Measurements from ENCODE around the gene MXD3. TPM values are rescaled to one million over a fixed set of nuclear protein-coding genes. Genes with fewer than 3 reads are reported as not detected.

Gene MXD3
- total RNA-seq, 1 donor from 2014 or later = 17.3 TPM

DNA sequence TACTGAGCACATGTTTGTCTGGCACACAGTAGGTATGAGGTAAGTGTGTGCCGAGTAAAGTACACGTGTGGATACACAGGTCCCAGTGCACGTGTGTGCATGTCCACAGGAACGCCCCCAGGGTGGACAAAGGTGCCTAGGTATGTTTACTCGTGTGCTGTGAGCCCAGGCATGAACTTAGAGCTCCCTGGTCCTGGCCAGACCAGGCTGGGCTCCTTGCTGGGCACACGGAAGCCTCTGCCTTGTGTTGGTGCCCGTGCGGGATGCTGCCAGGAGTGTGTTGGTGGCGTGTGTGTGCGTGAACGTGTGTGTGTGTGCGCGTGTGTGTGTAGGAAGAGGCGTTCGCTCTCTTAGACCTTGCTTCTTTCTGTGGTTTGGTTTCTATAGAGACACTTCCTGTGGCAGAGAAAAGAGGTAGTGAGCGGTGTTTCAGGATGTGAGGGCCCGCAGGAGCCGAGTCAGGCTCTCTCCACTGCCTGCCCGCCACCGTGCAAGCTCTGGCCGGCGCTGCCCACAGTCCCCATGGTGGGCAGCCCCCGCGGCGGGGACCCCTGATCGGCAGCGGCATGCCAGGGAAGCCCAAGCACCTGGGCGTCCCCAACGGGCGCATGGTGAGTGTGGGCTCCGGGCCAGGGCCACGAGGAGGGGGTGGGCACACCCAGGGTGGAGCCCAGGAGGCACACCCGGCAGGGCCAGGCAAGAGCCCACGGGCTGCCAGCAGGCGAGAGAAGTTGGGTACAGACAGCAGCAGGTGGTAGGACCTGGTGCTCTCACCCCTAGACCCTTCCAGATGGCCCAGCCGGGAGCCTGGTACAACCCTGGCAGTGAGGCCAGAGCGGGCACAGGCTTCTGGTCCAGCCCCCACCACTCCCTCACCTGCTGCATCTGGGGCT lies 46.0 kb upstream of the MXD3 start, which contains the start of gene RGS14:
Gene RGS14 (plus strand): TSS at position 466 of the 893 bp plus-strand sequence. CDS start 101 bp downstream, at position 567.
- Mint-ChIP-seq H3K27me3 (ENCODE audit: unreplicated experiment) (peaks cover 2% of the 10 kb centered on the region), H3K9me3 (ENCODE audit: unreplicated experiment) (peaks cover 4% of the 10 kb centered on the region), H3K4me1 (ENCODE audit: low read depth, unreplicated experiment) (peaks cover 1% of the 10 kb centered on the region), H3K36me3 (ENCODE audit: unreplicated experiment) (no peaks in the 10 kb centered on the region), H3K4me3 (ENCODE audit: unreplicated experiment) (no peak within 1 kb of the TSS), H3K27ac (ENCODE audit: unreplicated experiment) (peak within 1 kb of the TSS; percentile 50)
- no peak for DNase-seq
- TF ChIP-seq, protein P1, sequence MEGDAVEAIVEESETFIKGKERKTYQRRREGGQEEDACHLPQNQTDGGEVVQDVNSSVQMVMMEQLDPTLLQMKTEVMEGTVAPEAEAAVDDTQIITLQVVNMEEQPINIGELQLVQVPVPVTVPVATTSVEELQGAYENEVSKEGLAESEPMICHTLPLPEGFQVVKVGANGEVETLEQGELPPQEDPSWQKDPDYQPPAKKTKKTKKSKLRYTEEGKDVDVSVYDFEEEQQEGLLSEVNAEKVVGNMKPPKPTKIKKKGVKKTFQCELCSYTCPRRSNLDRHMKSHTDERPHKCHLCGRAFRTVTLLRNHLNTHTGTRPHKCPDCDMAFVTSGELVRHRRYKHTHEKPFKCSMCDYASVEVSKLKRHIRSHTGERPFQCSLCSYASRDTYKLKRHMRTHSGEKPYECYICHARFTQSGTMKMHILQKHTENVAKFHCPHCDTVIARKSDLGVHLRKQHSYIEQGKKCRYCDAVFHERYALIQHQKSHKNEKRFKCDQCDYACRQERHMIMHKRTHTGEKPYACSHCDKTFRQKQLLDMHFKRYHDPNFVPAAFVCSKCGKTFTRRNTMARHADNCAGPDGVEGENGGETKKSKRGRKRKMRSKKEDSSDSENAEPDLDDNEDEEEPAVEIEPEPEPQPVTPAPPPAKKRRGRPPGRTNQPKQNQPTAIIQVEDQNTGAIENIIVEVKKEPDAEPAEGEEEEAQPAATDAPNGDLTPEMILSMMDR (IDR thresholded peaks at IDR 0.05; ENCODE audit: partially characterized antibody, unreplicated experiment) = no peak

GRCh38 chr5:177357146-177357458 lies 45.4 kb upstream of the MXD3 start:
- Mint-ChIP-seq H3K36me3 (ENCODE audit: unreplicated experiment) (no peaks in the 10 kb centered on the region), H3K4me1 (ENCODE audit: low read depth, unreplicated experiment) (peaks cover 1% of the 10 kb centered on the region), H3K9me3 (ENCODE audit: unreplicated experiment) (peaks cover 4% of the 10 kb centered on the region), H3K27ac (ENCODE audit: unreplicated experiment) (no peak overlapping the region), H3K27me3 (ENCODE audit: unreplicated experiment) (peaks cover 2% of the 10 kb centered on the region), H3K4me3 (ENCODE audit: unreplicated experiment) (no peak overlapping the region)
- TF ChIP-seq, protein P1 (IDR thresholded peaks at IDR 0.05; ENCODE audit: partially characterized antibody, unreplicated experiment) = no peak
- no peak for DNase-seq

DNA sequence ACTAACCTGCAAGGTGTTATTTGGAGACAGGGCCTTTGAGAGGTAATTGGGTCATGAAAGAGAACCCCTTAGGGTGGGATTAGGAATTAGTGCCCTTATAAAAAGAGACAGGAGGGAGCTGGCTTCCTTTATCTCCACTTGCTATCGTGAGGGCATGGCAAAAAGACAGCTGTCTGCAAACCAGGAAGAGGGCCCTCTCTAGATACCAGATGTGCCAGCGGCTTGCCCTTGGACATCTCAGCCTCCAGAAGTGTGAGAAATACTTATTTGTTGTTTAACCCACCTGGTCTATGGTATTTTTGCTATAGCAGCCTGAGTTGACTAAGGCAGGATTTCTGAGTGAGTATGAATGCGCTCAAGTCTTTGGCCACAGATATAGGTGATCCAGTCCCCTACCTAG lies 45.0 kb upstream of the MXD3 start:
- no peak overlapping the region for H3K27ac Mint-ChIP-seq (ENCODE audit: unreplicated experiment)
- H3K4me3 Mint-ChIP-seq (ENCODE audit: unreplicated experiment) = no peak overlapping the region
- no peak for DNase-seq
- TF ChIP-seq, protein P1 (IDR thresholded peaks at IDR 0.05; ENCODE audit: partially characterized antibody, unreplicated experiment) = no peak
- H3K4me1 Mint-ChIP-seq (ENCODE audit: low read depth, unreplicated experiment) = peaks cover 1% of the 10 kb centered on the region
- peaks cover 5% of the 10 kb centered on the region for H3K9me3 Mint-ChIP-seq (ENCODE audit: unreplicated experiment)
- peaks cover 2% of the 10 kb centered on the region for H3K27me3 Mint-ChIP-seq (ENCODE audit: unreplicated experiment)
- no peaks in the 10 kb centered on the region for H3K36me3 Mint-ChIP-seq (ENCODE audit: unreplicated experiment)

DNA sequence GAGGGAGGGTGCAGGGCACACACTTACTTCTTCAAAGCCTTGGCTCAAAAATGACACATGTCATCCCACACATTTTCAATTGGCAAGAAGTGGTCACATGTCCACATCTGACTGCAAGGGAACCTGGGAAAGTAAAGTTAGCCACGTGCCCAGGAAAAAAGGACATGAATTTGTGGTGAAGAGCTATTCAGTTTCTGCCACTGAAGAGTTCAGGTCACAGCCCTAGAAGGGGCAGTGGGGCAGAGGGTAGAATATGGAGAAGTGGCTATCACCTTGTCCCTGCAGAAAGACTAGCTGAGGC lies 44.1 kb upstream of the MXD3 start:
- Mint-ChIP-seq H3K9me3 (ENCODE audit: unreplicated experiment) (peaks cover 8% of the 10 kb centered on the region), H3K27ac (ENCODE audit: unreplicated experiment) (no peak overlapping the region), H3K4me1 (ENCODE audit: low read depth, unreplicated experiment) (peaks cover 1% of the 10 kb centered on the region), H3K4me3 (ENCODE audit: unreplicated experiment) (no peak overlapping the region), H3K36me3 (ENCODE audit: unreplicated experiment) (no peaks in the 10 kb centered on the region), H3K27me3 (ENCODE audit: unreplicated experiment) (peaks cover 4% of the 10 kb centered on the region)
- DNase-seq = no peak
- TF ChIP-seq, protein P1 (IDR thresholded peaks at IDR 0.05; ENCODE audit: partially characterized antibody, unreplicated experiment) = no peak

DNA sequence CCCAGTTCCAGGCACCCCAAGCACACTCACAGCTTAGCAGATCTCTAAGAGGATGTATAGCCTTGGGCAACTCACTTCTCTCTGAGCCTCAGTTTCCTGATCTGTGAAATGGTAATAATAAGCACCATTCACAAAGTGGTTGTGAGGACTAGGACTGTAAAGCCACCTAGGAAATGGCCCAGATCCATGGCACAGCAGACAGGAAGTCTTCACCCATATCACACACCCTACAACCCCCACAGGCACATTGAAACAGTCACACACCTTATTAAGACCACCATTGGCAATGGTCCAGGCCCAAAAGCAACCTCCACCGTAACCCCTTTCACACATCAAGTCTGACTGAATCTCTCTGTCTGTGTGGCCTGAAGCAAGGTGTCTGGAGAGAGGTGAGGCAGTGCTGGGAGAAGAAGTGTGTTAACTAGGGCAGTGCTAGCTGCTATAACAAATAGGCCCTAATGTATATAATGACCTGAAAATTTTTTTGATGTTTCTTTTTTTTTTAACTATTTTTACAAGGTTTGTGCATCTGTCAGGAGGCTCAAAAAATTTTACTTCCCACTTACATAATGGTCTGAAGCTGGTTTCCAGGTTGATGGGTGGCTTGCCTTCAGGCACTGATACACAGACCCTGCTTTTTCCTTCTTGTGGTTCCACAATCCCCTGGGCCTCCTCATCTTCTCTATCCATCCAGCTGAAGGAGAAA lies 43.6 kb upstream of the MXD3 start:
- H3K9me3 Mint-ChIP-seq (ENCODE audit: unreplicated experiment) = peaks cover 8% of the 10 kb centered on the region
- no peaks in the 10 kb centered on the region for H3K36me3 Mint-ChIP-seq (ENCODE audit: unreplicated experiment)
- peaks cover 1% of the 10 kb centered on the region for H3K4me1 Mint-ChIP-seq (ENCODE audit: low read depth, unreplicated experiment)
- DNase-seq = no peak
- no peak overlapping the region for H3K27ac Mint-ChIP-seq (ENCODE audit: unreplicated experiment)
- TF ChIP-seq, protein P1 (IDR thresholded peaks at IDR 0.05; ENCODE audit: partially characterized antibody, unreplicated experiment) = no peak
- no peak overlapping the region for H3K4me3 Mint-ChIP-seq (ENCODE audit: unreplicated experiment)
- H3K27me3 Mint-ChIP-seq (ENCODE audit: unreplicated experiment) = peaks cover 4% of the 10 kb centered on the region
